ENCODE results near the gene OR56A5.

The OR56A5 gene

DNA sequence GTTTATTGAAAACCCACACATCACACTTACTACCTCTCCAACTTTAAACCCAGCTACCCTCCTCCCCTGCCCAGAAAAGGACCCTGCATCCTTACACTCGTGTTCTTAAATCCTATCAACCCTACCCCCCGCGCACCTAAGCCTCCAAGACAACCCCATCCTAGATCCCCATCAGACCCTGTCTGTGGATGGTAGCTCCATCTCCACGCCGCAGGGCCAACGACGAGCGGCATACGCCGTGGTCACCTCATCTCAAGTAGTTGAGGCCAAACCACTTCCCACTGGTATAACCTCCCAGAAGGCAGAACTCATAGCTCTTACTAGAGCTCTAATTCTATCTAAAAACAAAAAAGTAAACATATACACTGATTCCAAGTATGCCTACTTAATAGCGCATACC lies 35.6 kb downstream of the OR56A5 start:
- DNase-seq (ENCODE audit: low read depth), result no peak

DNA sequence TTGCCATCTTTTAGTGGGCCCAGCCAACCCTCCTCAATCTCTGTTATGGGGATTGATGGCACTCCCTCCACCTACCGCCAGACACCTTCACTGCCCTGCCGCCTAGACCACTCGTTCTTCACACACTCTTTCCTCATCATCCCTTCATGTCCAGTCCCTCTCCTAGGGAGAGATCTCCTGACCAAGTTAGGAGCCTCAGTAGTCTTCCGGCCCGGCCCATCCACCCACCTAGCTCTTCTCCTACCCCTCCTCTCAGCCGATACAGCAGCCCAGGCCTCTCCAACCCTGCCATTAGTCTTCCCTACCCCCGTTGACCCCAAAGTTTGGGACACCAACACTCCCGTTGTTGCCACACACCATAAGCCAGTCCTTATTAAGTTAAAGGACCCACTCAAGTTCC lies 37.2 kb downstream of the OR56A5 start:
- DNase-seq (ENCODE audit: low read depth), result no peak

DNA sequence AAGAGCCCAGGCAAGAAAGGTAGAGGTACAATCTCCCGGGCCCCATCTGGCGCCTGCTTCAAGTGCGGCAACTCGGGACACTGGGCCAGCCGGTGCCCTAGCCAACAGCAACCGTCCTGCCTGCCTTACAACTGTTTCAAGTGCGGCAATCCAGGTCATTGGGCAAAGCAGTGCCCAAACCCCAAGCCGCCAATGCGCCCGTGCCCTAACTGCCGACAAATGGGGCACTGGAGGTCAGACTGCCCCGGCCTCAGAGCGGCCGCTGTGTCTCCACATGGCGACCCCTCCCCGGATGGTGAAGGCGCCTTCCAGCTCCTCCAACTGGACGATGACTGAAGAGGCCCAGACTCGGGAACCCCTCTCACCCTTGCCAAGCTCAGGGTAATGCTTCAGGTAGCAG lies 37.7 kb downstream of the OR56A5 start:
- no peak for DNase-seq (ENCODE audit: low read depth)

DNA sequence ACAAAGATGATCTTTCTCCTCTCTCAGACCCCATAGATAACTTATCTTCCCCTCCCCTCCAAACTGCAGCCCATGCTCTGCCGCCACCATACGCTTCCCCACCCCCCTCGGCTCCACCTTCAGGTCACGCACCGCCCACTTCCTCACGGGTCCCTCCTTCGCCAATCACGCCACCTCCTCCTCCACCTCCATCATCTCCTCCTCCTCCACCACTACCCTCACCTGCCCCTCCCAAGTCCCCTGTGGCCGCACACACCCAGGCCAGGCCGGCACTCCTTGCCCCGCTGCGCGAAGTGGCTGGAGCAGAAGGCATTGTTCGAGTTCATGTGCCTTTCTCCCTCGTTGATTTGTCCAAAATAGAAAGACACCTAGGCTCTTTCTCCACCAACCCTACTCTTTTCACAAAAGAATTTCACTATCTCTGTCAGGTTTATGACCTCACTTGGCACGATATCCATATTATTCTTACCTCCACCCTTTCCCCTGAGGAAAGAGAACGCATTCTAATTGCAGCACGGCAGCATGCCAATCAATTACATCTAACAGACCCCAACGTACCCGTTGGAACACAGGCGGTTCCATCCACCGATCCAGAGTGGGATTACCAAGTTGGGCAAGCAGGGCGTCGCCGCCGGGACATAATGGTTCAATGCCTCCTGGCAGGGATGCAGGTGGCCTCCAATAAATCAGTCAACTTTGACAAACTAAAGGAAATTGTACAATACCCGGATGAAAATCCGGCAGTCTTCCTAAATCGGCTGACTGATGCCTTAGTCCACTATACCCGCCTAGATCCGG lies 38.5 kb downstream of the OR56A5 start:
- no peak for DNase-seq (ENCODE audit: low read depth)

DNA sequence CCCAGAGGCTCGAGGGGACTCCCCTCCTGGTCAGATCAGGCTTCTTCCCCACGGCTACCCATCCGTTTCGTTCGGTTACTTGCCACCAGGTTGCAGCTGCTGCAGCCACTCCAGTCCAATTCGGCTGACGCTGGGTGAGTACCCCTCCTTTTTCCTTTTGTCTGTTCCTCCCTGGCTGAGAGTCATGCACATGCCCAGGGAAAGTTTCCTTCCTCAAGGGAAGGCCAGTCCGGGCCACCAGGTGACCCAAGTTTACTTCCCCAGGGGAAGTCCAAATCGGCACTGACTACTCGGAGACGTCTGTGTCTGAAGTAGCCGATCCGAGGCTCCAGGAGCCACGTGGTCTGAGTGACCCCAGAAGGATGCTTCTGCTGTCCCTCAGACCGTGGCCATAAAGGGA lies 39.5 kb downstream of the OR56A5 start:
- no peak for DNase-seq (ENCODE audit: low read depth)

DNA sequence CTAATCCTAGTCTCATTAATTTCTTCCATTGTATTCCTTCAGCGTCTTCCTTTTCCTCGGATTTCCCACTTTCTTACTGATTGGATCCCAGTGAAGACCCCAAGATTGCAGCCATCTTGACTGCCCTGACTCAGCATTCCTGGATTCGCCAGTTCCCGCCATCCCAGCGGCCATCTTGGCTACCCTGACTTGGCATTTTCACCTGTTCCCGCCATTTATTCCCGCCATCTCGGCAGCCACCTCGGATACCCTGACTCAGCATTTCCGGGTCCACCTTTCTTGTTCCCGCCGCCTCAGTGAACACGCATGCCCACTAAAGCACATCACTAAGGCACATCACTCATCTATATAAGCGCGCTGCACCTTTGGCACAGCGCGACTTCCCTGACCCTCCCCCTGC lies 40.0 kb downstream of the OR56A5 start:
- no peak for DNase-seq (ENCODE audit: low read depth)

DNA sequence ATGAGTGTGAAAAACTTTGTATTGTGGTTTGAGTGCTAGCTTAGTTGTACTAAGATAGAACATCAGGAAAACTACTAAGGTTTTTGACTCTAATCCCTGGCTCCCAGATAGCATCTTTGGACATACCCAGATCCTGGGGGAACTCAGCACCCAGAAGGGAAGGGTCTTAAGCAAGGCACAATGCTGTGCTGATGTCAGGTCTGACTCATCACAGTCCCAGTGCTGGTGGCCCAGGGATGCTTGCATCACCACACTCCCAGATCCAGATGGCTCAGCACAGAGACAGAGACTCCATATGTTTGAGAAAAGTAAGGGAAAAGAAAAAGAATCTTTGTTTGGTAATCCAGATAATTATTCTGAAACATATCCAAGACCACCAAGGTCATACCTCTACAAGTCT lies 44.5 kb downstream of the OR56A5 start:
- DNase-seq (ENCODE audit: low read depth), result no peak

DNA sequence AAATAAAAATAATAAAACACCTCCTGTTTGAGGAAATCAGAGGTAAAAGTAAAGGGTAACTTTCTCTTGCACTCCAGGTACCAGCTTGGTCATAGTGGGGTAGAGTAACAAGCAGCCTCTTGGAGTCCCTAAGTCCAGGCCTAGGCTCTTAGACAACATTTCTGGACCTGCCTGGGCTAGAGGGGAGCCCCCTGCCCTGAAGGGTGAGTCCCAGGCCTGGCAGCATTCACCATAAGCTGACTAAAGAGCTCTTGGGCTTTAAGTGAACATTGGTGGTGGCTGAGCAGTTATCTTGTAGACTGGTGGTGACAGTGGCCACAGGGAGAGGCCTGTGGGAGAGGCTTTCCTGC lies 44.9 kb downstream of the OR56A5 start:
- DNase-seq (ENCODE audit: low read depth), result no peak

DNA sequence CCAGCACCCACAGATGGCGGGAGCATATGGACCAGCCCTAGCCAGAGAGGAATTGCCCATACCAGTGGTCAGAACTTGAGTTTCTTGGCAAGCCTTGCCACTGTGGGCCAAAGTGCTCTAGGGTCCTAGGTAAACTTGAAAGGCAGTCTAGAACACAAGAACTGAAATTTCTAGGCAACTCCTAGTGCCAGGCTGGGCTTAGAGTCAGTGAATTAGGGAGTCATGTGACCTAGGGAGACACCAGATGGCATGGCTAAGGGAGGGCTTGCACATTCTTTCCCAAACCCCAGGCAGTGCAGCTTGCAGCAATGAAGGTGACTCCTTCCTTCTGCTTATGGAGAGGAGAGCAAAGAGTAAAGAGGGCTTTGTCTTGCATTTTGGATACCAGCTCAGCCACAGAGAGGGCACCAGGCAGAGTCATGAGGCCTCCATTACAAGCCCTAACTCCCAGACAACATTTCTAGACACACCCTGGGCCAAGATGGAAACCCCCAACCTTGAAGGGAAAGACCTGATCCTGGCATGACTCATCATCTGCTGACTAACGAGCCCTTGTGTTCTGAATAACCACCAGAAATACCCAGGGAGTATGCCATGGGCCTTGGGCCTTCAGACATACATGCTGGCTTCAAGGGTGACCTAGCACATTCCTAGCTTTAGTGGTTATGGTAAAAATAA lies 45.4 kb downstream of the OR56A5 start:
- DNase-seq (ENCODE audit: low read depth), result no peak

All from activated T-cell treated with anti-CD3 and anti-CD28 coated beads for 1 hour (primary cell).